EH (cell line): ENCODE results near the gene DNMT3B.

ENCODE experiments used
- DNase-seq: peaks from one replicate; pipeline ENCODE4 v3.0.0-alpha.2; 2015; ENCODE audit warnings: low read depth

DNMT3B gene

GRCh38 chr20:32823737-32824588 is 61.8 kb downstream of the DNMT3B start:
- DNase-seq: peak; percentile 64

GRCh38 chr20:32828029-32828680 is 66.0 kb downstream of the DNMT3B start:
- peak; percentile 42 for DNase-seq

- peak; percentile 32 for DNase-seq
Measured at GRCh38 chr20:32829311-32830005, 67.3 kb downstream of the DNMT3B start.

- peak; percentile 31 for DNase-seq
Measured at GRCh38 chr20:32830437-32830836, 68.3 kb downstream of the DNMT3B start.

DNA sequence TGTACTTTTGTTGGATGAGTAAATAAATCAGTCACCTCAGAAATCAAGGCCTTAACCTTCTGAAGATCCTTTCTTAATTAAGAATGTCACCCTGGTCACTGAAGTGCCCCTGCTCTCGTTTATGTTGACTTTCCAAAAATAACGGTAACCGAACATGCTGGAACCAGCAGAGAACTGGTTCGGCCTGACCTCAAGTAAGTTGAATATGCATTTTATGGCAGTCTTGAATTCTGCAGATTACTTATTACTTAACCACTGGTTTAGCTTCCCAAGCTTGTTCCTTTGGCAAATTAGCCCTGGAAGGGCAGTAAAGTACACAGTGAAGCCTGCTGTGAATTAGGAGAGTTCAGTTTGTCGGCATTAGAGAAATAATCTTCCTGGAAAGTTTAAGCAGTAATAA is 69.8 kb downstream of the DNMT3B start:
- DNase-seq: no peak

GRCh38 chr20:32832664-32833063 is 70.5 kb downstream of the DNMT3B start:
- DNase-seq: no peak

DNA sequence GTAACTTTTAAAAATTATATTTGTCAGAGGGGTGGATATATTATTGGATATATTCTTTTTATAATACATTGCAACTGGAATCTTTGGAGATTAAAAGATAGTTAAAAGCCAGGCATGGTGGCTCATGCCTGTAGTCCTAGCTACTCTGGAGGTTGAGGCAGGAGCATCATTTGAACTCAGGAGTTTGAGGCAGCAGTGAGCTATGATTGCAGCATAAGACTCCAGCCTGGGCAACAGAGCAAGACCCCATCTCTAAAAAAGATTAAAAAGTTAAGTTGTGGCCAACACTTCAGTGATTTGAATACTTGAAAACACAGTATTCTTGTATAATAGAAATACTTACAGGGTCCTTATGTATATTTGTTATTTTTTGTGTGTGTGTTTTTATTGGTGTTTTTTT is 72.8 kb downstream of the DNMT3B start:
- no peak for DNase-seq

- DNase-seq: no peak
Measured at GRCh38 chr20:32837157-32837556, 75.0 kb downstream of the DNMT3B start.

GRCh38 chr20:32839227-32839981 is 77.2 kb downstream of the DNMT3B start:
- no peak for DNase-seq

GRCh38 chr20:32839982-32840285 is 77.7 kb downstream of the DNMT3B start:
- no peak for DNase-seq

- DNase-seq: no peak
Measured at GRCh38 chr20:32841174-32841573, 79.0 kb downstream of the DNMT3B start.

- no peak for DNase-seq
Measured at GRCh38 chr20:32841632-32842031, 79.4 kb downstream of the DNMT3B start.

DNA sequence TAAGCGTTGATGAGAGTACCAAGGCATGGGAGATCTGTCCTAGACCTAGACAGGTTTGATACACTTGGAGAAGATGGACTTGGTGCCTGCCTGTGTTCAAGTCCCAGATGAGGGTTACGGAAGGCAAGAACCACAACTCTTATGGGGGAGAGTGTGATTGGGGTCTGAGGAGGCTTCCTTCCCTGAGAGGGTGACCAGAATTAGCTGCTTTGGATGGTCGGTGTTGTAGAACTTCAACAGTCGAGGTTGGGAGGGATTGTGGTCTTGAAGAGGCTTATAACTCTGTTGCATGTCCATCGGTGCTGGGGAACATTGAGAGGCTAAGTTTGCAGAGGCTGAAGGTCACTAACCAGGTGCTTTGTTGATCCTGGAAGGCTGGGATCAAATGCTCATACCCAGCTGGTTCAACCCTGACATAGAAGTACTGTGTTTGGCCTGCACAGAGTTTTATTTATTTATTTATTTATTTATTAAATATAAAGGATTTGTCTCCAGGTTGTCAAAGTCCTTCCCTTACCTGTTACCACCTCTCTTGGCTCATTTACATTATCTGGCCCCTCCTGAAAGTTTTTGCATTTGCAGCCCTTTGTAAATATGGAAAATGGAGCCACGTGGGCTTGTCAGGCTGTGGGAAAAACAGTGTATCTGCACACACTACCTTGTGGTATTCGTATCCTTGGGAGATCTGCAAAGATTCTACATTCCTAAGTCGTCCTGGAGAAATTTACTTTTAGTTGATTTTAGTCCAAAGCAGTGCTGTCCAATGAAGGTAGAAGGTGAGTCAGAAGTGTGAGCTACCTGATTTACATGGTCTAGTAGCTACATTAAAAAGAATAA is 80.7 kb downstream of the DNMT3B start:
- no peak for DNase-seq

DNA sequence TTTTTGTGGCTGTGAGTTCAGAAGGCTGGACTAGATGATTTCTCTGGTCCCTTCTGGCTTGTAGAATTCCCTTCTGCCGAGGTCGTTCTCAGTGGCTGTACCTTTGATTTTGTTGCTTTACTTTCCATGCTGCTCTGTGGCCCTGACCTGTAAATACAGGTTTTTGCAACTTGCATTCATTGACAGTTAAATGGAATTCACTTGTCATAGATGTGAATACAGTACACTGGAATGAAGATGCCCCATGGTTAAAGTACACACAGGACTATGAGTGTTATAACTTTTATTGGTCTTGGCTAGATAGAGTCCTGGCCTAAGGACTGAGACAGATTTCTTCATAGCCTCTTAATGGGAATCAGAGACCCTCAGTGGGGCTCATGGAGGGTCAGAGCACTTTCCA is 83.6 kb downstream of the DNMT3B start:
- peak; percentile 33 for DNase-seq

- no peak for DNase-seq
Measured at GRCh38 chr20:32846852-32847251, 84.7 kb downstream of the DNMT3B start.

DNA sequence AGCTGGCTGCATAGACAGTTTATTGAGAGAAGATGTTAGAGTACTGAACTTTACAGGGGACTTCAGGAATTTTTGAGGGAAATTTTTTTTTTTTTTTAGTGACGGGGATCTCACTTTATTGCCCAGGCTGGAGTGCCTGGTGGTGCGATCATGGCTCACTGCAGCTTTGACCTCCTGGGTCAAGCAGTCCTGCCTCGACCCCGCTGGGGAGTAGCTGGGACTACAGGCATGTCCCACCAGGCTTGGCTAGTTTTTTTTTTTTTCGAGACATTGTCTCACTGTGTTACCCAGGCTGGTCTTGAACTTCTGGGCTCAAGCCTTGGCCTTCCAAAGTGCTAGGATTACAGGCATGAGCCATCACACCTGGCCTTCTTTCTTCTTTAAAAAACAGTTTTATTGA is 85.8 kb downstream of the DNMT3B start:
- DNase-seq: no peak

DNA sequence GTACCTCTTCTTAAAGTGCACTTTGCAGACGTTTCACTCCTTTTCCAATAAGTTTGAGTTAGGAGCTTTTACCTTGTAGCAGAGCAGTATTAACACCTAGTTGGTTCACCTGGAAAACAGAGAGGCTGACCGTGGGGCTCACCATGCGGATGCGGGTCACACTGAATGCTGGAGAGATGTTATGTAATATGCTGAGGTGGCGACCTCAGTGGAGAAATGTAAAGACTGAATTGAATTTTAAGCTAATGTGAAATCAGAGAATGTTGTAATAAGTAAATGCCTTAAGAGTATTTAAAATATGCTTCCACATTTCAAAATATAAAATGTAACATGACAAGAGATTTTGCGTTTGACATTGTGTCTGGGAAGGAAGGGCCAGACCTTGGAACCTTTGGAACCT is 86.7 kb downstream of the DNMT3B start:
- DNase-seq: no peak

GRCh38 chr20:32849577-32849976 is 87.4 kb downstream of the DNMT3B start:
- no peak for DNase-seq

DNA sequence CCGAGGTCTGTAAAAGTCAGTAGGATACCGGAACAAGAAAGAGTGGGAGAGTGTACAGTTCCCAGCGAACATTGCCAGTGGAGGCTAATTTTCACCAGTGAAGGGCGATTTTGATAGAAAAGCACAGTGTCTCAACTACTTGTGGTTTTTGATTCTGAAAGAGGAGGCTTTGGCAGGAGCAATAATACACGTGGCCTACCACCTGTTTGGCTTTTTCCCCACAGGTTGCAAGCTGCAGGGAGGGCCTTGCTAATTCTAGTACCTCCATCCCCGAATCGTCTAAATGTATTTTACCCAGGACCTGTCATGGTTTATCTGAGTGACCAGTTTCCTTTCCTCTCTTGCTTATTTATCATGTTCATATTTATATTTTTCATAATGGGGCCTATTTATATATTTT is 93.2 kb downstream of the DNMT3B start:
- DNase-seq: no peak

DNA sequence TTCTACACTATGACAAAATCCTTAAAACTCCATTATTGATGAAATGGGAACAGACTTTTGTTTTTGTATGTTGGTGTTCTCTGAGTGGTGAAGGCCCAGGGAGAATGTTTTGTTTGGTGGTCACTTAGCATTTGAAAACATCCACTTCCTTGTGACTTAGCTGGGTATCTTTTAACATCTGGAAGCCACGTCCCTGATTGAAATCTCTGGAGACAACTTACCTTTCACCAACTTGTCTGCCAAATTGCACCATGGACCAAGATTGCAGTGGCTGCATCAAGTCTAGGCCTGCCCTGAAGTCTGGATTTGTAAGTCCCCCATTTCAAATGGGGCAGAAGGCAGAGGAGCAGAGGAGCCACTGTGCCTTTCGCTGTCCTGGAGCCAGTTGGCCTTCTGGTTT is 96.0 kb downstream of the DNMT3B start:
- DNase-seq: no peak
